Right renal cortex interstitium (tissue), 3 donors: Measurements from ENCODE around the gene SEPTIN8. TPM values are rescaled to one million over a fixed set of nuclear protein-coding genes. Genes with fewer than 3 reads are reported as not detected.

Source experiments
- DNase-seq, 3 donors: peaks; one replicate each; pipeline ENCODE4 v3.0.0-alpha.2; 2013; ENCODE audit warnings: low read depth in 3 of 3, low spot score in 2 of 3
- polyA plus RNA-seq, 3 donors: library from polyadenylated mRNA; unstranded; fragments of 120-200 nt; gene quantifications; one replicate each; pipeline ENCODE4 v1.2.1, GENCODE V29; 2013; ENCODE audit not compliant: insufficient read length in 3 of 3

Gene SEPTIN8
- polyA plus RNA-seq, 3 donors: 71.8 to 78.7 (median 78.5) TPM

GRCh38 chr5:132718544-132719312 is 58.3 kb downstream of the SEPTIN8 start:
- no peak for DNase-seq

GRCh38 chr5:132714456-132715307 is 62.4 kb downstream of the SEPTIN8 start:
- DNase-seq: no peak

GRCh38 chr5:132708645-132709044 is 68.4 kb downstream of the SEPTIN8 start:
- no peak for DNase-seq

- DNase-seq: no peak
These were observed 72.2 kb downstream of the SEPTIN8 start for GRCh38 chr5:132704875-132705274.

Other genes starting within 250 kb of the SEPTIN8 start
- not detected for gene IL5, start 233.7 kb downstream of the SEPTIN8 start, polyA plus RNA-seq
- gene RAD50, start 220.3 kb downstream of the SEPTIN8 start, polyA plus RNA-seq: 10 to 100 TPM; 50.5 to 52.6 (median 52.4) TPM
- not detected for gene IL13, start 119.1 kb downstream of the SEPTIN8 start, polyA plus RNA-seq
- not detected for gene IL4, start 103.2 kb downstream of the SEPTIN8 start, polyA plus RNA-seq
- 10 to 100 TPM; 22.2 to 25.4 (median 23.5) TPM for gene KIF3A, start 39.7 kb downstream of the SEPTIN8 start, polyA plus RNA-seq
- gene CCNI2, start 29.8 kb downstream of the SEPTIN8 start, polyA plus RNA-seq: 1 to 10 TPM; 2.6 to 4.2 (median 3.0) TPM
- 1 to 10 TPM; 4.2 to 4.5 (median 4.3) TPM for gene SOWAHA, start 36.1 kb upstream of the SEPTIN8 start, polyA plus RNA-seq
- gene SHROOM1, start 53.4 kb upstream of the SEPTIN8 start, polyA plus RNA-seq: 10 to 100 TPM; 10.8 to 19.7 (median 11.6) TPM
- gene GDF9, start 89.2 kb upstream of the SEPTIN8 start, polyA plus RNA-seq: 1 to 10 TPM; 1.5 to 2.0 (median 1.7) TPM
- 100 to 1,000 TPM; 171 to 198 (median 186) TPM for gene UQCRQ, start 89.4 kb upstream of the SEPTIN8 start, polyA plus RNA-seq
- 1 to 10 TPM; 3.5 to 7.6 (median 3.7) TPM for gene LEAP2, start 96.4 kb upstream of the SEPTIN8 start, polyA plus RNA-seq
- gene AFF4, start 186.4 kb upstream of the SEPTIN8 start, polyA plus RNA-seq: 10 to 100 TPM; 56.9 to 63.9 (median 61.0) TPM
- 10 to 100 TPM; 38.1 to 39.7 (median 38.1) TPM for gene ZCCHC10, start 249.3 kb upstream of the SEPTIN8 start, polyA plus RNA-seq